HepG2 (cell line): ENCODE data around the gene UACA. TPM values are rescaled to one million over a fixed set of nuclear protein-coding genes. Genes with fewer than 3 reads are reported as not detected.

Experiments
- ATAC-seq: fragments of 200-7000 bp; cut with Tn5 transposase; 3 replicates; pipeline ENCODE4 v1.9.1; 2020; ENCODE audit warnings: mild to moderate bottlenecking, moderate library complexity
- BruUV-seq: library from RNA; stranded (reverse); fragments of 400-500 nt; replicated peaks from 2 replicates; lab custom pipeline; 2021; lab: Mats Ljungman, UMichigan
- CTCF ChIA-PET: fragments of 300-600 bp; formaldehyde crosslinking; extraction: SDS; loops from one replicate; lab custom pipeline; 2021; ENCODE audit warnings: low total read pairs, inconsistent platforms, low intra/inter-chr PET ratio; lab: Yijun Ruan, JAX
- POLR2A ChIA-PET: fragments of 350-600 bp; sonication (Branson Sonifier 250); formaldehyde crosslinking; loops from one replicate; lab custom pipeline; 2020; ENCODE audit warnings: antibody characterized with exemption, inconsistent platforms; lab: Yijun Ruan, JAX
- DNase-seq: peaks from one replicate; pipeline ENCODE4 v3.0.0-alpha.2; 2015; ENCODE audit warnings: low spot score
- FAIRE-seq: peaks from 3 replicates; lab custom pipeline; 2011; peaks lifted over from hg19 to GRCh38; lab: Jason Lieb, UNC
- H2AFZ ChIP-seq: one replicate; pipeline ENCODE4 v1.6.1; 2011; ENCODE audit warnings: low read length, inconsistent platforms
- H3K27ac ChIP-seq: fragments of 300-600 bp; 3 replicates; pipeline ENCODE4 v1.8.0; 2011; ENCODE audit warnings: mixed run types, mild to moderate bottlenecking, mixed read lengths, low read length, inconsistent platforms; ENCODE audit not compliant: insufficient read depth; ENCODE audit errors: extremely low read length
- H3K27me3 ChIP-seq, 2 experiments: fragments of 200-600 bp in 1 of 2; 2 replicates in 1 of 2; 3 replicates in 1 of 2; pipeline versions ENCODE4 v1.6.0 to v1.8.0; 2011; ENCODE audit warnings: low read length in 2 of 2, mild to moderate bottlenecking in 2 of 2, moderate library complexity in 2 of 2, inconsistent platforms in 1 of 2; ENCODE audit not compliant: insufficient read depth in 2 of 2, control insufficient read depth in 1 of 2
- H3K36me3 ChIP-seq, 2 experiments: fragments of 200-600 bp in 1 of 2; replicated peaks in 1 of 2; 2 replicates in 1 of 2; 3 replicates in 1 of 2; pipeline versions ENCODE4 v1.5.1 to v1.8.0; 2011; ENCODE audit warnings: low read length in 2 of 2, inconsistent platforms in 1 of 2; ENCODE audit not compliant: insufficient read depth in 2 of 2, control insufficient read depth in 1 of 2
- H3K4me1 ChIP-seq: 2 replicates; pipeline ENCODE4 v1.5.1; 2012; ENCODE audit warnings: low read length, inconsistent platforms; ENCODE audit not compliant: insufficient read depth
- H3K4me2 ChIP-seq: 2 replicates; pipeline ENCODE4 v1.6.0; 2011; ENCODE audit warnings: low read depth, low read length, inconsistent platforms
- H3K4me3 ChIP-seq, 3 experiments: fragments of 200-600 bp in 1 of 3; sonication (generic), shearing (Covaris generic) in 1 of 3; replicated peaks in 1 of 3; 2 replicates each; pipeline ENCODE4 v1.5.1; 2011 to 2016; ENCODE audit warnings: low read length in 3 of 3, inconsistent platforms in 2 of 3, low read depth in 2 of 3, mild to moderate bottlenecking in 2 of 3, control low read depth in 1 of 3, mixed read lengths in 1 of 3; ENCODE audit not compliant: insufficient read depth in 1 of 3
- H3K79me2 ChIP-seq: one replicate; pipeline ENCODE4 v1.6.1; 2011; ENCODE audit warnings: low read length, inconsistent platforms; ENCODE audit not compliant: insufficient read depth
- H3K9ac ChIP-seq: 2 replicates; pipeline ENCODE4 v1.6.0; 2011; ENCODE audit warnings: mild to moderate bottlenecking, low read depth, low read length, inconsistent platforms; ENCODE audit not compliant: insufficient read depth
- H3K9me3 ChIP-seq: 2 replicates; pipeline ENCODE4 v1.5.1; 2012; ENCODE audit warnings: mild to moderate bottlenecking, low read length
- H4K20me1 ChIP-seq: 2 replicates; pipeline ENCODE4 v1.6.0; 2011; ENCODE audit warnings: inconsistent platforms, mild to moderate bottlenecking, low read length, moderate library complexity; ENCODE audit not compliant: insufficient read depth
- CTCF ChIP-seq: sonication (generic); formaldehyde crosslinking; IDR thresholded peaks from 2 replicates; pipeline ENCODE4 v1.5.0; 2020; ENCODE audit warnings: mild to moderate bottlenecking, missing genetic modification reagents, moderate library complexity
- DMTF1 ChIP-seq: sonication (generic); formaldehyde crosslinking; IDR thresholded peaks from 2 replicates; pipeline ENCODE4 v1.4.0; 2020; ENCODE audit warnings: mild to moderate bottlenecking, missing genetic modification reagents
- EEA1 ChIP-seq: sonication (generic); formaldehyde crosslinking; IDR thresholded peaks from 2 replicates; pipeline ENCODE4 v1.5.1; 2020; ENCODE audit warnings: mild to moderate bottlenecking, missing genetic modification reagents, borderline replicate concordance
- GABPB1 ChIP-seq: IDR thresholded peaks from 2 replicates; pipeline ENCODE4 v1.6.1; 2016; ENCODE audit warnings: mild to moderate bottlenecking, missing genetic modification reagents, moderate library complexity, missing compliant biosample characterization
- ISL2 ChIP-seq: sonication (generic); formaldehyde crosslinking; IDR thresholded peaks from 2 replicates; pipeline ENCODE4 v1.5.0; 2020; ENCODE audit warnings: missing genetic modification reagents
- ISX ChIP-seq: sonication (generic); formaldehyde crosslinking; conservative IDR thresholded peaks from 2 replicates; pipeline ENCODE4 v1.5.0; 2020; ENCODE audit warnings: missing genetic modification reagents
- NKX3-1 ChIP-seq: sonication (generic); formaldehyde crosslinking; IDR thresholded peaks from 2 replicates; pipeline ENCODE4 v1.5.0; 2020; ENCODE audit warnings: missing genetic modification reagents
- NR1H2 ChIP-seq: sonication (generic); formaldehyde crosslinking; IDR thresholded peaks from 2 replicates; pipeline ENCODE4 v1.8.1; 2022; ENCODE audit warnings: low read depth, missing genetic modification reagents, borderline replicate concordance
- TBX2 ChIP-seq: sonication (generic); formaldehyde crosslinking; IDR thresholded peaks from 2 replicates; pipeline ENCODE4 v1.5.0; 2020; ENCODE audit warnings: missing genetic modification reagents, mild to moderate bottlenecking, borderline replicate concordance
- TEF ChIP-seq: sonication (generic); formaldehyde crosslinking; IDR thresholded peaks from 2 replicates; pipeline ENCODE4 v1.5.0; 2020; ENCODE audit warnings: missing genetic modification reagents
- ZFP41 ChIP-seq: sonication (generic); formaldehyde crosslinking; IDR thresholded peaks from 2 replicates; pipeline ENCODE4 v1.4.0; 2020; ENCODE audit warnings: mild to moderate bottlenecking, missing genetic modification reagents, borderline replicate concordance
- ZNF136 ChIP-seq: sonication (generic); formaldehyde crosslinking; IDR thresholded peaks from 2 replicates; pipeline ENCODE4 v1.8.1; 2022; ENCODE audit warnings: low read depth, mild to moderate bottlenecking, moderate library complexity, missing genetic modification reagents
- ZNF235 ChIP-seq: sonication (generic); formaldehyde crosslinking; IDR thresholded peaks from 2 replicates; pipeline ENCODE4 v1.8.1; 2023; ENCODE audit warnings: mild to moderate bottlenecking, missing genetic modification reagents, borderline replicate concordance
- ZNF414 ChIP-seq: sonication (generic); formaldehyde crosslinking; IDR thresholded peaks from 2 replicates; pipeline ENCODE4 v1.5.0; 2020; ENCODE audit warnings: missing genetic modification reagents
- ZNF446 ChIP-seq: sonication (generic); formaldehyde crosslinking; IDR thresholded peaks from 2 replicates; pipeline ENCODE4 v1.5.0; 2020; ENCODE audit warnings: mild to moderate bottlenecking, missing genetic modification reagents
- ZNF484 ChIP-seq: sonication (generic); formaldehyde crosslinking; IDR thresholded peaks from 2 replicates; pipeline ENCODE4 v1.5.1; 2020; ENCODE audit warnings: mild to moderate bottlenecking, low read depth, missing genetic modification reagents, borderline replicate concordance
- ZNF790 ChIP-seq: sonication (generic); formaldehyde crosslinking; IDR thresholded peaks from 2 replicates; pipeline ENCODE4 v1.8.0; 2022; ENCODE audit warnings: missing genetic modification reagents, mild to moderate bottlenecking, borderline replicate concordance
- ZNF839 ChIP-seq: sonication (generic); formaldehyde crosslinking; IDR thresholded peaks from 2 replicates; pipeline ENCODE4 v1.4.0; 2020; ENCODE audit warnings: missing genetic modification reagents, mild to moderate bottlenecking, borderline replicate concordance
- WGBS: methylation state at CpG from one replicate; pipeline ENCODE4 v1.1.6; 2017; ENCODE audit warnings: low lambda C conversion rate; 5-methylcytosine and 5-hydroxymethylcytosine counted together
- in situ Hi-C: cut with HindIII; loops from 2 replicates; pipeline ENCODE4 v1.10.0; 2017; ENCODE audit warnings: low pct_unique_long_range_greater_than_20kb; ENCODE audit not compliant: extremely low pct_ligation_motif_present
- intact Hi-C: fragments of 100-400 bp; cut with micrococcal nuclease; formaldehyde crosslinking; loops from one replicate; pipeline ENCODE4 v1.10.0; 2022; ENCODE audit not compliant: unreplicated experiment
- polyA plus RNA-seq, 8 experiments: library from polyadenylated mRNA; depleted of rRNA in 3 of 8; stranded (reverse) in 7 of 8; unstranded in 1 of 8; fragments of >200 nt; fragmentation: Illumina TruSeq in 4 of 8; extraction: Trizol in 4 of 8; gene quantifications; 2 replicates each; pipeline versions ENCODE4 v1.2.1 to v1.2.3, GENCODE V29; 2011 to 2016; ENCODE audit warnings: low read depth in 4 of 8, missing spikeins in 1 of 8, mixed read lengths in 1 of 8; ENCODE audit not compliant: insufficient read depth in 1 of 8
- total RNA-seq, 5 experiments: library from RNA; depleted of rRNA; stranded (reverse); fragments of >200 nt; fragmentation: Illumina TruSeq; extraction: Trizol; gene quantifications; 2 replicates each; pipeline ENCODE4 v1.2.3, GENCODE V29; 2016; ENCODE audit warnings: low read depth in 1 of 5

The UACA gene
- total and polyA plus RNA-seq, 2 of the 13 experiments (the other 11 are each of a cell fraction or from before 2014, with no cell fraction given), result 17.8 to 39.2 TPM

GRCh38 chr15:70742928-70743327, 20.4 kb downstream of the UACA start:
- no peaks in the 10 kb centered on the region for H3K79me2 ChIP-seq
- no TSS peak for BruUV-seq
- no peak for ATAC-seq
- no peaks in the 10 kb centered on the region for H4K20me1 ChIP-seq
- no peaks in the 10 kb centered on the region for H3K9me3 ChIP-seq
- TF ChIP-seq ISL2 (CRISPR knock-in tag) (no peak), ZFP41 (no peak), ZNF790 (CRISPR knock-in tag) (no peak), EEA1 (CRISPR knock-in tag) (no peak), GABPB1 (CRISPR knock-in tag) (no peak), ZNF839 (CRISPR knock-in tag) (no peak), ZNF235 (CRISPR knock-in tag) (no peak), ZNF414 (CRISPR knock-in tag) (no peak), TBX2 (CRISPR knock-in tag) (no peak), ISX (CRISPR knock-in tag) (no peak), CTCF (CRISPR knock-in tag) (no peak), ZNF136 (CRISPR knock-in tag) (no peak), DMTF1 (no peak), NR1H2 (CRISPR knock-in tag) (no peak), ZNF446 (CRISPR knock-in tag) (no peak), ZNF484 (CRISPR knock-in tag) (no peak), TEF (CRISPR knock-in tag) (no peak), NKX3-1 (CRISPR knock-in tag) (no peak)
- ChIA-PET CTCF (no interaction called here), POLR2A (no interaction called here)
- no peaks in the 10 kb centered on the region for H3K27me3 ChIP-seq
- FAIRE-seq, result no peak
- H3K9ac ChIP-seq, result no peak overlapping the region
- in situ Hi-C loops (no loop called here), intact Hi-C loops (no loop called here)
- no peak overlapping the region for H3K4me2 ChIP-seq
- H3K36me3 ChIP-seq, result no peaks in the 10 kb centered on the region
- H3K4me3 ChIP-seq, result no peak overlapping the region
- peaks cover 31% of the 10 kb centered on the region for H3K4me1 ChIP-seq
- 97% methylated on average over 3 of the region's 3 CpGs for WGBS
- H3K27ac ChIP-seq, result no peak overlapping the region
- no peak overlapping the region for H2AFZ ChIP-seq
- DNase-seq, result no peak
